ENCODE results near the gene FLII. TPM values are rescaled to one million over a fixed set of nuclear protein-coding genes. Genes with fewer than 3 reads are reported as not detected.

Gene FLII
- total and polyA plus RNA-seq, 2 of the 8 experiments (the other 6 are each of a cell fraction or from before 2014, with no cell fraction given): 300 to 549 TPM

DNA sequence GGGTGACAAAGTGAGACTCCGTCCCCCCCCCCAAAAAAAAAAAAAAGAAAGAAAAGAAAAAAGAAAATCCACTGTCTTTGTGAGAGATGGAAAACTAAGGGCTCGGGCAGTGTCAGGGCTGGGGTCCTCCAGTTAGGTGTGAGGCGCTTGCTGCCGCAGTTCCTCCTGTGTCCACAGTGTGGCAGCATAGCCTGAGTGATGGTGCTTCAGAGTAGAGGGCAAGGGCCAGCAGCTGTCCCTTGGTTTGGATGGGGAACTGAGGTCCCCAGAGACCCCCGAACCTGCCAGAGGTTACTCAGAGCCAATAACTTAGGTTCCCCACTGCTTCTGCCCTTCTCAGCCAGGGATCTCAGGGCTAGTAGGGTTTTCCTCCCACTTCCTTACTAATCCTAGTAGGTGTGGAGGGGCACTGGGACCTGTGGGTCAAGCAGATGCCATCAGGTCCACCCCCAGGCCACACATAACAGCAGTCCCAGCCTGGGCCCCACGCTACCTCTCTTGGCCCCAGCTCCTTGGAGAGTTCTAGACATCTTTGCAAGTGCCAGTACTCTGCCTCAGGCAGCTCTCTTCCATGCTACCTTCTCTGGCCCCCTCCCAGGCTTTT is 41.0 kb downstream of the FLII start:
- Histone ChIP-seq H3K56ac (replicated peaks; ENCODE audit: insufficient read length, low read depth, low read length) (no peak overlapping the region), H3K79me2 (ENCODE audit: control insufficient read depth in 1 of 2, insufficient read depth in 2 of 2, low read length in 2 of 2) (no peaks in the 10 kb centered on the region), H3K79me1 (ENCODE audit: low read depth, low read length) (no peaks in the 10 kb centered on the region), H4K5ac (ENCODE audit: insufficient read length, low read depth, low read length) (no peak overlapping the region), H2BK5ac (ENCODE audit: low read depth, low read length) (no peak overlapping the region), H3K18ac (ENCODE audit: extremely low read depth, low read length) (no peak overlapping the region), H3K36me3 (ENCODE audit: control insufficient read depth in 2 of 4, insufficient read depth in 4 of 4, low read length in 3 of 4) (no peaks in the 10 kb centered on the region), H4K20me1 (replicated peaks in 1 of 2; ENCODE audit: control insufficient read depth in 1 of 2, insufficient read depth in 2 of 2, low read length in 2 of 2) (no peaks in the 10 kb centered on the region), H3K4me1 (replicated peaks in 1 of 4; ENCODE audit: control insufficient read depth in 3 of 4, insufficient read depth in 4 of 4, low read length in 3 of 4) (no peaks in the 10 kb centered on the region; a peak in 3 of 7 replicates), H3K4ac (replicated peaks; ENCODE audit: insufficient read length, low read depth, low read length) (no peak overlapping the region), H3K27ac (ENCODE audit: low read depth, low read length) (no peak overlapping the region), H4K91ac (replicated peaks; ENCODE audit: insufficient read length, low read length) (no peak overlapping the region), H2AFZ (ENCODE audit: low read length) (no peak overlapping the region; the same call in 1 of the 2 replicates), H3K14ac (ENCODE audit: insufficient read length) (no peak overlapping the region), H2AK5ac (ENCODE audit: low read depth, low read length) (no peak overlapping the region), H3K9me3 (ENCODE audit: insufficient read depth in 2 of 2, low read depth in 1 of 2, low read length in 1 of 2) (no peaks in the 10 kb centered on the region), H2BK12ac (ENCODE audit: low read depth, low read length) (no peak overlapping the region), H3K4me3 (ENCODE audit: extremely low read depth in 1 of 4, insufficient read depth in 2 of 4, low read depth in 3 of 4, low read length in 4 of 4) (no peak overlapping the region), H3K9ac (replicated peaks in 1 of 4; ENCODE audit: extremely low read depth in 1 of 4, low read depth in 3 of 4, low read length in 3 of 4) (no peak overlapping the region), H3K27me3 (replicated peaks in 1 of 4; ENCODE audit: control insufficient read depth in 3 of 4, extremely low read depth in 1 of 4, insufficient read depth in 3 of 4, low read length in 3 of 4) (no peaks in the 10 kb centered on the region), H4K8ac (ENCODE audit: extremely low read depth, insufficient read depth, low read length) (no peak overlapping the region), H3K23me2 (ENCODE audit: low read depth, low read length) (no peaks in the 10 kb centered on the region), H2BK120ac (replicated peaks; ENCODE audit: low read depth, low read length) (no peak overlapping the region), H2BK20ac (ENCODE audit: low read length) (no peak overlapping the region), H3K4me2 (ENCODE audit: insufficient read depth in 1 of 2, low read depth in 2 of 2, low read length in 2 of 2) (no peak overlapping the region), H2BK15ac (ENCODE audit: low read length) (peak overlapping the region; percentile 72; the same call in 1 of the 2 replicates), H3K23ac (ENCODE audit: insufficient read length) (no peak overlapping the region)
- WGBS, 2 experiments (ENCODE audit: extremely low coverage in 1 of 2, insufficient coverage in 1 of 2, insufficient read length in 1 of 2, insufficient replicate concordance in 2 of 2, low coverage in 1 of 2, low lambda C conversion rate in 2 of 2, missing lambda C conversion rate in 1 of 2): 29% methylated on average over 5 of the region's 6 CpGs; no CpG with 5 or more reads in 1 of the 2 experiments
- DNase-seq (ENCODE audit: low read depth in 1 of 2, low spot score in 2 of 2): peak in 1 of 2 experiments; percentile 96
- ChIA-PET CTCF (ENCODE audit: partially characterized antibody) (interaction anchor here (0.6 to 11.4 kb wide), 29 partner anchors 9 to 152 kb away, joined by 3 to 76 read pairs (median 6); partner anchors contain the start of genes LLGL1 and TOP3A), POLR2A (ENCODE audit: partially characterized antibody) (interaction anchor here (1.3 to 2.0 kb wide), 4 partner anchors 13 to 63 kb away, joined by 3 to 8 read pairs (median 7); partner anchors contain the start of genes ALKBH5 and MIEF2)
- peak; percentile 93 for FAIRE-seq
- TF ChIP-seq KDM5A (IDR thresholded peaks at IDR 0.05; ENCODE audit: low read length): no peak
